ENCODE data around the gene CHI3L1. TPM values are rescaled to one million over a fixed set of nuclear protein-coding genes. Genes with fewer than 3 reads are reported as not detected.

Gene CHI3L1
- total RNA-seq, 1 donor from 2014 or later = 85.1 TPM

DNA sequence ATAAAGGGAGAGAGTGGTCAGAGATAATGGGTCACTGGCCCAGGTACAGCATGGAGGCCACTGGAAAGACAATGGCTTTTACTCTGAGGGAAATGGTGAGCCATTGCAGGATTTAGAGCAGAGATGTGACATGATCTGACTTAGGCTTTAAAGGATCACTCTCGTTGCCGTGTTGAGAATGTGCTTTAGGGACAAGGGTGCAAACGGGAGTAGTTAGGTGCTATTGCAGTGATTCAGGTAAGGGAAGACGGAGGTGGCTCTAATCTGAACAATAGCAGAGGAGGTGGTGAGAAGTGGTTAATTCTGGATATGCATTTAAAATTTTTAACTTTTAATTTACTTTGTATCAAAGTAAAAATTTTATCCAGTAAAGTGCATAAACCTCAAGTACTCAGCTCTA is 49.2 kb downstream of the CHI3L1 start:
- Histone ChIP-seq H3K36me3 (no peaks in the 10 kb centered on the region), H3K27me3 (no peaks in the 10 kb centered on the region), H3K27ac (no peak overlapping the region), H3K4me1 (peaks cover 4% of the 10 kb centered on the region), H3K9me3 (no peaks in the 10 kb centered on the region), H3K4me3 (no peak overlapping the region)
- no peak for DNase-seq
- intact Hi-C loops (cut with DNase I) = no loop called here
- TF ChIP-seq, protein P1, sequence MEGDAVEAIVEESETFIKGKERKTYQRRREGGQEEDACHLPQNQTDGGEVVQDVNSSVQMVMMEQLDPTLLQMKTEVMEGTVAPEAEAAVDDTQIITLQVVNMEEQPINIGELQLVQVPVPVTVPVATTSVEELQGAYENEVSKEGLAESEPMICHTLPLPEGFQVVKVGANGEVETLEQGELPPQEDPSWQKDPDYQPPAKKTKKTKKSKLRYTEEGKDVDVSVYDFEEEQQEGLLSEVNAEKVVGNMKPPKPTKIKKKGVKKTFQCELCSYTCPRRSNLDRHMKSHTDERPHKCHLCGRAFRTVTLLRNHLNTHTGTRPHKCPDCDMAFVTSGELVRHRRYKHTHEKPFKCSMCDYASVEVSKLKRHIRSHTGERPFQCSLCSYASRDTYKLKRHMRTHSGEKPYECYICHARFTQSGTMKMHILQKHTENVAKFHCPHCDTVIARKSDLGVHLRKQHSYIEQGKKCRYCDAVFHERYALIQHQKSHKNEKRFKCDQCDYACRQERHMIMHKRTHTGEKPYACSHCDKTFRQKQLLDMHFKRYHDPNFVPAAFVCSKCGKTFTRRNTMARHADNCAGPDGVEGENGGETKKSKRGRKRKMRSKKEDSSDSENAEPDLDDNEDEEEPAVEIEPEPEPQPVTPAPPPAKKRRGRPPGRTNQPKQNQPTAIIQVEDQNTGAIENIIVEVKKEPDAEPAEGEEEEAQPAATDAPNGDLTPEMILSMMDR (IDR thresholded peaks at IDR 0.05) = no peak
- ATAC-seq = no peak

DNA sequence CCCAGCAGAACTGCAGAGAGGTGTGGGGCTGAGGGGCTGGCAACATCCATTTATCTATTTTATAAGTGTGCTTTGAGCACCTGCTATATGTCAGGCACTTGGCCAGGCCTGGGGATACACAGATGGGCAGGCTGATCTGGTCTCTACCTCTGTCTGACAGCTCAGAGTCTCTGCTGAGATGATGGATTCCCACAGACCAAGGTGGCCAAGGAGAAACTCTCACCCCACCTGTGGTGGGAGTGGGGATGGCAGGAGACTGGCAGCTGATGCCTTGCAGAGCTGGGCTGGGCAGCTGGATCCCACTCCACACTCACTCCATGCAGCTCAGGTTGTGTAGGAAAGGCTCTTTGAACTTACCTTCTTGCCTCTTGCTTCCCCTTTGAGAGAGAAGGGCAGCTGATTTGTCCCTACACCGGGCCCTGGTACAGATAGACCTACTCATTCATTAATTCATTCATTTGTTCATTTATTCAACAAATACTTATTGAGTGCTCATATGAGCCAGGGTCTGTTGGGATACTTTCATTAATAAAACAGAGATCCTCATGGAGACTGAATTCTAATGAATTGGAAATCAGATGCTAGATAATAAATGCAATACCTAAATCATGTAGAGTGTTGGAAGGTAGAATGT is 50.0 kb downstream of the CHI3L1 start:
- Histone ChIP-seq H3K9me3 (no peaks in the 10 kb centered on the region), H3K4me1 (peaks cover 4% of the 10 kb centered on the region), H3K27ac (no peak overlapping the region), H3K4me3 (no peak overlapping the region), H3K27me3 (no peaks in the 10 kb centered on the region), H3K36me3 (no peaks in the 10 kb centered on the region)
- ATAC-seq = no peak
- intact Hi-C loops (cut with DNase I) = no loop called here
- TF ChIP-seq, protein P1 (IDR thresholded peaks at IDR 0.05) = no peak
- no peak for DNase-seq

DNA sequence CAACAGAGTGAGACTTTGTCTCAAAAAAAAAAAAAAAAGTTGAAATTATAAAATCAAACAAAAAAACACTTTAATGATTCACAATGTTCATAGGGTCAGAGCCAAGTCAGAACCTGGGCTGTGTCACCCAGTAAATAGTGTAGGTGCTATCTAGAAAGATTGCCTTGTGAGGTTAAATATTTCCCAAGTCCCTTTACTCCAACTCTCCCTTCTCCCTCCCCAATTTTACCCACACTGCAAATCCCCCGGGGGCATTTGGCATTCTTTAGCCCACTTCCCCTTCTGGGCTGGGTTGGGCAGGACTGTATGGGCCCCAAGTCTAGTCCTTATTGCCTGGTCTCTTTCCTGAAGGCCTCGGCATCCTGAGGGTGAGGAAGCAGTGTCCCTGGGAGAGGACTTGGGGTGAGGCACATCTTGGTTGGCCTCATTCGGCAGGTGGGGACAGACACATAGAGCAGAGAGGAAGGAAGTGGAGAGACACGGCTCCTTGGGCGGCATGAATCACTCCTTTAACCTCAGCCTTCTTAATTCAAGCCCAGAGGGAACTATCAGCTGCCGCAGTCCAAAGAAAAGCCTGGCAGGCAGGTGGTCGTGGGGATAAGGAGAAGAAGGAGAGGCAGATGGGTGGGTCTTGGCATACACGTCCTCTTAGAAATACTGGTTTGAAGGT is 50.7 kb downstream of the CHI3L1 start:
- H3K4me1 ChIP-seq = peaks cover 4% of the 10 kb centered on the region
- H3K4me3 ChIP-seq = no peak overlapping the region
- TF ChIP-seq, protein P1 (IDR thresholded peaks at IDR 0.05) = no peak
- H3K9me3 ChIP-seq = no peaks in the 10 kb centered on the region
- intact Hi-C loops (cut with DNase I) = no loop called here
- DNase-seq (peak; percentile 44), ATAC-seq (peak; percentile 31)
- no peaks in the 10 kb centered on the region for H3K36me3 ChIP-seq
- no peaks in the 10 kb centered on the region for H3K27me3 ChIP-seq
- no peak overlapping the region for H3K27ac ChIP-seq

DNA sequence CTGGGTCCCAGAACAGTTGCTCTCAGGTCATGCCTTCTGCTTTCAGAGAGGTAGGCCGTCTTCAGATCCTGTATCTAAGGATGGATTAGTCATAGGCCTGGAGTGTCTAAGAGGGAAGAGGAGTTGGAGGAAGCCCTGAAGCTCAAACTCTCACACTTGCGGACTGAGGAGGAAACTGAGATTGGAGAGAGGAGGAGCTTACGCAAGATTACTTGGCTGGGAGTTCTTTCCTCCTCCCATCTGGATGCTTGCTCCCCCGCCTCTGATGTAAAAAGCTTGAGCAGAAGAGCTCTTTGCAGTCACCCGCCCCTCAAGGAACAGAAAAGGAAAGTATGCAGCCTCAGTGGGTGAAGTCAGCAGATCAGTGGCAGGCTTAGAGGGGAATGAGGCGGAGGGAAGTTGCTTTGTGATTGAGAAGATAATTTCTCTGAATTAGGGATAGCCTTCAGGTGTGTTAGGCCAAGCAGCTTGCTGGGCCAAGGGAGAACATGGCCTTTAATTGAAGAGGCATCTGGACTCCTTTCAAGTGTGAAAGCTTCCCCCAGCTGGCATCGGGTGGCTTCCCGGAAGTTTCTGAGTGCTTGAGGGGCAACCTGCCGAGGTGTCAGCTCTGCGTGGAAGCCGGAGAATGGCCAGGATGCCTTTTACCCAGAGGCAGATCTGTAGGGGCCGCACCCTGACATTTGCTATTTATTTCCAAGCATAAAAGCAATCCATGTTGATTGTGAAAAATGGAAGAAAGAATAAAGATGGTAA is 52.4 kb downstream of the CHI3L1 start:
- ATAC-seq (peak; percentile 42), DNase-seq (peak; percentile 42)
- intact Hi-C loops (cut with DNase I) = no loop called here
- H3K4me3 ChIP-seq = no peak overlapping the region
- H3K4me1 ChIP-seq = peaks cover 19% of the 10 kb centered on the region
- TF ChIP-seq, protein P1 (IDR thresholded peaks at IDR 0.05) = no peak
- no peaks in the 10 kb centered on the region for H3K27me3 ChIP-seq
- H3K9me3 ChIP-seq = no peaks in the 10 kb centered on the region
- H3K27ac ChIP-seq = no peak overlapping the region
- H3K36me3 ChIP-seq = no peaks in the 10 kb centered on the region

DNA sequence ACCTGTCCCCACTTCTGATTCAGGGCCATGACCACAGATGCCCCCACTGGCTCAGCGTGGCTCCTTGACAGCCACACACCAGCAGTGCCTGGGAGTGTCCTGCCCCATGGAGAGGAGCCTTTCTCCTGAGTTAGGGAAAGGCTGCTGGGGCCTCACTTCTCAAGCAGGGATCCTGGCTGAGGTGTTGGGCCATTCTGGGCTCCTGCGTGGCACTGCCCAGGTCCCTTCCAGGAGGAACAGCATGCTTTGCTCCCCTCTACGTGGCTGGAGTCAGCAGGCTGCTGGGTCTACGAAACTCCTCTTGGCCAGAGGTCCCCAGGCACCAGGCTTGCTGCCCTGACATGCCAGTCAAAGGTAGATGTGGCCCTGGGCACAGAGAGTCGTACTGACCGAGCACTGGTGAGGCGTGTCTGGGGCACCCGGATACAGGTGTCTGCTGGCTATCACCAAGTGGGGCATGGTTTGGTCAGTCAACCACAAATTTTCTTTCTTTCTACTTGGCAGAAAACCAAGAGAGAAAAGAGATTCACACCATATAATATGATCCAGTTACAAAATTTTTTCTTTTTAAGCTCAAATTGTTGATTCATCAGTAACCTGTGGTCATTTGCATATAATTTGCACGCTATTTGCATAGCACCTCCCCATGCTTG is 54.8 kb downstream of the CHI3L1 start:
- ATAC-seq (no peak), DNase-seq (peak; percentile 45)
- intact Hi-C loops (cut with DNase I) = no loop called here
- peaks cover 14% of the 10 kb centered on the region for H3K27me3 ChIP-seq
- peaks cover 42% of the 10 kb centered on the region for H3K4me1 ChIP-seq
- H3K36me3 ChIP-seq = no peaks in the 10 kb centered on the region
- TF ChIP-seq, protein P1 (IDR thresholded peaks at IDR 0.05) = no peak
- H3K27ac ChIP-seq = no peak overlapping the region
- H3K9me3 ChIP-seq = no peaks in the 10 kb centered on the region
- H3K4me3 ChIP-seq = no peak overlapping the region

Measured in upper lobe of right lung (tissue), 1 donor.